C4-2B (cell line): Measurements from ENCODE around the gene CNTF.

Experiments
- H3K27ac ChIP-seq: fragments of 450-650 bp; 2 replicates; pipeline ENCODE4 v1.5.1; 2017
- CTCF ChIP-seq: fragments of 450-650 bp; conservative IDR thresholded peaks from 2 replicates; pipeline ENCODE4 v1.5.1; 2017; ENCODE audit warnings: mild to moderate bottlenecking
- ZFX ChIP-seq: fragments of 450-650 bp; IDR thresholded peaks from 2 replicates; pipeline ENCODE4 v1.6.1; 2017

Gene CNTF

GRCh38 chr11:58609723-58610122, 12.7 kb upstream of the CNTF start:
- no peak overlapping the region for H3K27ac ChIP-seq
- TF ChIP-seq CTCF (no peak), ZFX (no peak)

- H3K27ac ChIP-seq = no peak overlapping the region
- TF ChIP-seq CTCF = no peak
- TF ChIP-seq ZFX = no peak
These were observed 9.2 kb upstream of the CNTF start for GRCh38 chr11:58613228-58613627.

- TF ChIP-seq ZFX = no peak
- no peak for TF ChIP-seq CTCF
- H3K27ac ChIP-seq = no peak overlapping the region
These were observed 6.9 kb upstream of the CNTF start for GRCh38 chr11:58615559-58615958.

GRCh38 chr11:58616594-58616993, 5.9 kb upstream of the CNTF start:
- no peak for TF ChIP-seq ZFX
- TF ChIP-seq CTCF = no peak
- H3K27ac ChIP-seq = no peak overlapping the region

GRCh38 chr11:58617976-58618557, 4.4 kb upstream of the CNTF start:
- no peak for TF ChIP-seq CTCF
- no peak for TF ChIP-seq ZFX

GRCh38 chr11:58621586-58622262, 741 bp upstream of the CNTF start:
- H3K27ac ChIP-seq = no peak overlapping the region
- TF ChIP-seq ZFX (no peak), CTCF (no peak)

More at GRCh38 chr11:58617976-58618557, 4.4 kb upstream of the CNTF start:
- no peak overlapping the region for H3K27ac ChIP-seq

- no peak for TF ChIP-seq CTCF
- TF ChIP-seq ZFX = no peak
- H3K27ac ChIP-seq = no peak overlapping the region
These were observed 2.6 kb downstream of the CNTF start for GRCh38 chr11:58625086-58625485.
